ENCODE data around the gene SUPT4H1. TPM values are rescaled to one million over a fixed set of nuclear protein-coding genes. Genes with fewer than 3 reads are reported as not detected.

Gene SUPT4H1
- total and polyA plus RNA-seq, 2 of the 4 experiments (the other 2 are of a cell fraction), result 51.6 to 129 TPM

DNA sequence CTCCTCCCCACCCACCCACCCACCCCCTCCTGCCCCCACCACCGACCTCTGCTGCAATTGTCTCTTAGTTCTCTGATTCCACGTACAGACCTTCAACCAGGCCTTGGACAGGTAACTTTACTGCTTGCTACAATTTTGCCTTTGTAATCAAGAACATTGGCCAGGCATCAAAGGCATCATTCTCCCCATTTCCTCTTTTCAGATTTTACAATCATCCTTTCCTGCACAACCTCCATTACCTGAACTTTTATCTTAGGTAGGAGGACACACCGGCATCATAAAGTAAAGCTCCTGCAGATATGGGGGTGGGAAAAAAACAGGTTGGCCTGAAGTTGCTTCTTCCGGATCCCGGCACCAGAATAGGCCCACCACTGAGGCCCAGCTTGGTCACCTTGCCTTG, 25.7 kb upstream of the SUPT4H1 start:
- Histone ChIP-seq H4K5ac (ENCODE audit: low read depth, low read length) (no peak overlapping the region), H3K36me3 (ENCODE audit: control insufficient read depth, insufficient read depth, low read length) (no peaks in the 10 kb centered on the region), H2AK5ac (ENCODE audit: low read depth, low read length) (no peak overlapping the region), H3K23ac (ENCODE audit: low read depth, low read length) (no peak overlapping the region), H4K91ac (ENCODE audit: insufficient read depth, low read depth, low read length) (no peak overlapping the region), H3K4me3 (ENCODE audit: insufficient read depth, low read depth, low read length) (no peak overlapping the region), H3K4me2 (ENCODE audit: low read depth, low read length) (no peak overlapping the region), H3K56ac (ENCODE audit: extremely low read depth, insufficient read depth, low read length) (no peak overlapping the region), H3K27ac (ENCODE audit: insufficient read depth, low read length) (no peak overlapping the region), H2BK20ac (ENCODE audit: low read depth, low read length) (no peak overlapping the region), H3K4ac (ENCODE audit: low read depth, low read length) (no peak overlapping the region), H3K18ac (ENCODE audit: low read depth, low read length) (no peak overlapping the region), H3K79me1 (ENCODE audit: low read depth in 1 of 2, low read length in 2 of 2) (no peaks in the 10 kb centered on the region), H3K14ac (replicated peaks; ENCODE audit: low read depth, low read length) (no peak overlapping the region), H3K4me1 (ENCODE audit: control insufficient read depth, insufficient read depth, low read length) (no peaks in the 10 kb centered on the region), H2BK120ac (ENCODE audit: low read depth, low read length) (no peak overlapping the region), H2AK9ac (replicated peaks; ENCODE audit: low read depth, low read length, poor library complexity) (no peak overlapping the region), H4K8ac (ENCODE audit: low read depth in 2 of 2, low read length in 2 of 2) (no peak overlapping the region), H2BK15ac (ENCODE audit: low read depth, low read length) (no peak overlapping the region), H3K27me3 (ENCODE audit: control insufficient read depth, insufficient read depth, low read length) (peaks cover 26% of the 10 kb centered on the region), H2BK5ac (ENCODE audit: low read depth, low read length, poor library complexity, severe bottlenecking) (no peak overlapping the region), H3K9ac (ENCODE audit: low read depth, low read length) (no peak overlapping the region), H3K9me1 (ENCODE audit: insufficient read depth, low read length) (no peaks in the 10 kb centered on the region), H2AFZ (replicated peaks; ENCODE audit: low read length, poor library complexity) (no peak overlapping the region), H4K20me1 (ENCODE audit: insufficient read depth, low read length) (no peaks in the 10 kb centered on the region), H3K9me3 (ENCODE audit: control insufficient read depth, insufficient read depth, low read length) (no peaks in the 10 kb centered on the region)
- ChIA-PET POLR2A (ENCODE audit: unreplicated experiment) (no interaction called here), CTCF (no interaction called here)
- BruUV-seq (replicated peaks), result no TSS peak
- ATAC-seq (ENCODE audit: low read depth) (no peak), DNase-seq (no peak)
- dilution Hi-C loops (cut with HindIII; ENCODE audit: low sequenced_read_pairs, unreplicated experiment), result no loop called here
- TF ChIP-seq FOS (IDR thresholded peaks at IDR 0.05; ENCODE audit: low read depth, low read length), result no peak
- TF ChIP-seq SMC3 (IDR thresholded peaks at IDR 0.05; ENCODE audit: low read depth, low read length), result no peak
- TF ChIP-seq, protein P1, sequence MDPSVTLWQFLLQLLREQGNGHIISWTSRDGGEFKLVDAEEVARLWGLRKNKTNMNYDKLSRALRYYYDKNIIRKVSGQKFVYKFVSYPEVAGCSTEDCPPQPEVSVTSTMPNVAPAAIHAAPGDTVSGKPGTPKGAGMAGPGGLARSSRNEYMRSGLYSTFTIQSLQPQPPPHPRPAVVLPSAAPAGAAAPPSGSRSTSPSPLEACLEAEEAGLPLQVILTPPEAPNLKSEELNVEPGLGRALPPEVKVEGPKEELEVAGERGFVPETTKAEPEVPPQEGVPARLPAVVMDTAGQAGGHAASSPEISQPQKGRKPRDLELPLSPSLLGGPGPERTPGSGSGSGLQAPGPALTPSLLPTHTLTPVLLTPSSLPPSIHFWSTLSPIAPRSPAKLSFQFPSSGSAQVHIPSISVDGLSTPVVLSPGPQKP (IDR thresholded peaks at IDR 0.05; ENCODE audit: borderline replicate concordance, low read depth, low read length), result no peak
- TF ChIP-seq POLR2A (IDR thresholded peaks at IDR 0.05; ENCODE audit: low read depth, low read length), result no peak
- no peak for TF ChIP-seq BHLHE40 (IDR thresholded peaks at IDR 0.05; ENCODE audit: low read depth, low read length)
- no peak for TF ChIP-seq RAD21 (IDR thresholded peaks at IDR 0.05; ENCODE audit: low read length)
- TF ChIP-seq, protein P2, sequence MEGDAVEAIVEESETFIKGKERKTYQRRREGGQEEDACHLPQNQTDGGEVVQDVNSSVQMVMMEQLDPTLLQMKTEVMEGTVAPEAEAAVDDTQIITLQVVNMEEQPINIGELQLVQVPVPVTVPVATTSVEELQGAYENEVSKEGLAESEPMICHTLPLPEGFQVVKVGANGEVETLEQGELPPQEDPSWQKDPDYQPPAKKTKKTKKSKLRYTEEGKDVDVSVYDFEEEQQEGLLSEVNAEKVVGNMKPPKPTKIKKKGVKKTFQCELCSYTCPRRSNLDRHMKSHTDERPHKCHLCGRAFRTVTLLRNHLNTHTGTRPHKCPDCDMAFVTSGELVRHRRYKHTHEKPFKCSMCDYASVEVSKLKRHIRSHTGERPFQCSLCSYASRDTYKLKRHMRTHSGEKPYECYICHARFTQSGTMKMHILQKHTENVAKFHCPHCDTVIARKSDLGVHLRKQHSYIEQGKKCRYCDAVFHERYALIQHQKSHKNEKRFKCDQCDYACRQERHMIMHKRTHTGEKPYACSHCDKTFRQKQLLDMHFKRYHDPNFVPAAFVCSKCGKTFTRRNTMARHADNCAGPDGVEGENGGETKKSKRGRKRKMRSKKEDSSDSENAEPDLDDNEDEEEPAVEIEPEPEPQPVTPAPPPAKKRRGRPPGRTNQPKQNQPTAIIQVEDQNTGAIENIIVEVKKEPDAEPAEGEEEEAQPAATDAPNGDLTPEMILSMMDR (conservative IDR thresholded peaks at IDR 0.05; ENCODE audit: low read depth, low read length), result no peak
- no peak for TF ChIP-seq MAFK (IDR thresholded peaks at IDR 0.05; ENCODE audit: low read depth, low read length)
- TF ChIP-seq CEBPB (IDR thresholded peaks at IDR 0.05; ENCODE audit: low read depth, low read length), result no peak
- TF ChIP-seq CHD1 (IDR thresholded peaks at IDR 0.05; ENCODE audit: low read depth, low read length), result no peak
- no peak for TF ChIP-seq USF2 (IDR thresholded peaks at IDR 0.05; ENCODE audit: low read depth, low read length)
- no peak for TF ChIP-seq NFE2L2 (IDR thresholded peaks at IDR 0.05; ENCODE audit: low read depth, low read length)
- no peak for TF ChIP-seq MAZ (IDR thresholded peaks at IDR 0.05; ENCODE audit: borderline replicate concordance, low read depth, low read length)
- TF ChIP-seq RFX5 (IDR thresholded peaks at IDR 0.05; ENCODE audit: low read depth, low read length), result no peak
- no peak for TF ChIP-seq RCOR1 (IDR thresholded peaks at IDR 0.05; ENCODE audit: insufficient replicate concordance, low read length)
- no peak for TF ChIP-seq MXI1 (IDR thresholded peaks at IDR 0.05; ENCODE audit: borderline replicate concordance, low read depth, low read length)
- WGBS, 2 experiments (ENCODE audit: extremely low coverage in 2 of 2, insufficient read length in 1 of 2), result 50% methylated on average over 1 of the region's 5 CpGs; no CpG with 5 or more reads in 1 of the 2 experiments
- intact Hi-C loops (cut with micrococcal nuclease), result no loop called here
- in situ Hi-C loops (cut with MboI; ENCODE audit: low sequenced_read_pairs), result no loop called here

All from IMR-90 (cell line).